Mesenteric fat pad (tissue), 1 donor: Measurements from ENCODE around the gene KIF5A. TPM values are rescaled to one million over a fixed set of nuclear protein-coding genes. Genes with fewer than 3 reads are reported as not detected.

Experiments
- DNase-seq: peaks from one replicate; pipeline ENCODE4 v3.0.0-alpha.2; 2020; ENCODE audit warnings: low spot score
- total RNA-seq: library from RNA; stranded (reverse); fragmentation: NEBNext Ultra II Directional; extraction: Animal tissue kit (Norgen Biotek cat#: 25700); gene quantifications from one replicate; pipeline ENCODE4 v1.2.1, GENCODE V29; 2021
- donor health status: DM: yes; HTN: yes; CAD: no.

The KIF5A gene
- total RNA-seq, 1 donor from 2014 or later, result not detected

GRCh38 chr12:57534991-57535543 is 14.8 kb upstream of the KIF5A start:
- no peak for DNase-seq

- no peak for DNase-seq
These were observed 13.9 kb upstream of the KIF5A start for GRCh38 chr12:57535764-57536596.

- DNase-seq, result no peak
These were observed 13.3 kb upstream of the KIF5A start for GRCh38 chr12:57536597-57536942.

- no peak for DNase-seq
These were observed 10.6 kb upstream of the KIF5A start for GRCh38 chr12:57539134-57539768.

DNA sequence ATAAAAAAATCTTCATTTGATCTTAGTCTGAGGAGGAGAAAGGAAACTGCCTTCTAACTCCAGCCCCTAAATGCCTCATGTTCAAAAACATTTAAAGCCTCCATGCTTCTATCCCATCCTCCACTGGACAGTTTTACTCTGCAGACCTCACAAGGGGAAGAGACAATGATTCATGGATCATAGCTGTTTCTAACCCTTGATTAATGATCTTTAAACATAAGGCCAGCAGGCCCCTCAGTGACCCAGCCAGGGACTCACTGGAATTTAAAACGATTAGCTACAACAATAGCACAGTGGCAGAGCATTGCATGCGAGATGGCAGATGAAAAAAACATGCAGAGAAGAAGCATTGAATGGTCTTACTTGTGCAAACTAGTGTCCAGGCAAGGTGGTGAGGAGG is 8.8 kb upstream of the KIF5A start:
- no peak for DNase-seq

GRCh38 chr12:57541717-57542116 is 8.1 kb upstream of the KIF5A start:
- DNase-seq, result no peak

DNA sequence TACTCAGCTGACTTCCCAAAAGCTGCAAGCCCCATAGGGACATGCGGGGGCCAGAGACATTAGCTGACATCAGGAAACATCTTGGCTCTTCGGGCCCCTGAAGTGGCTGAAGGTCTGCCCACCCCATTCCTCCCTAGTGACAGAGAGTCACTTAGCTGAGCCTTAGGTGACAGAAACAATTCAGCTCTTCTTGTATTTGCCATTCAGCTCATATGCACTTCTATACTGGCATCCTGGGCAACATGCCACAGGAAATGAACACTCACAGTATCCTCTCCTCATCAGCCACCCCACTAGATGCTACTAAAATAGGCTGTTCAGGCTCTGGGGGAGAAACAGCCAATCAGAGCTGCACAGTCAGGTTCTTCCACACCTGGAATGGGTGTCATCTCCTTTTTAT is 6.3 kb upstream of the KIF5A start:
- no peak for DNase-seq

DNA sequence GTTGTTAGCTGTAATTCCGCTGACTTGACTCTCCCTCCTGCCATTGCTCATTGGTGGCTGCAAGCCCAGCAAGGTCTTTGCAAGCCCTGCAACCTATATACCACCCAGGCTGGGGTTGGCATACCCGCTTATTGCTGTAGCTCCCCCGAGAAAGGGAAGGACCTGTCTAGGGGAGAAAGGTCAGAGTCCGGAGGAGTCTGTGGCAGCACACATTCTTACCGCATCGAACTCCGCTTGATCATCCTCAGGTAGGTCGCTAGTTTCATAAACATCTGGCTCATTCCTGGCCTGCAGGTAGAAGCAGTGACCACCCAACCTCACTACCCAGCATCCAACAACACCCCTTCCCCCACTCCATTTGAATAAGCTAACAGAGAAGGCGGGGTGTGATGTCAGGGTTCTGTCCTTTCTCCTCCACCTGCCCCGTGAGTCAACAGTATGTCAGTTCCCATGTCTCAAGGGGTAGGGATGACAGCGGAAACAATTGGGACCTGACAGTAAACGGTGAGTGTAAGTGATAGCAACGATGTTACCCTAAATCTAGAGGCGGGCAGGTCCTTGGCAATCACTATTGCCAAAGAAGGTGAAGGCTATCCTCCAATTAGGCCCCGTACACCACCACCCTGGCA is 3.9 kb upstream of the KIF5A start:
- DNase-seq, result no peak

- DNase-seq, result peak; percentile 97
These were observed 3.2 kb upstream of the KIF5A start, which contains the start of gene DCTN2 for GRCh38 chr12:57546438-57547287. Gene DCTN2 (minus strand): TSS chr12:57547192. CDS start chr12:57547063, 129 bp downstream.

DNA sequence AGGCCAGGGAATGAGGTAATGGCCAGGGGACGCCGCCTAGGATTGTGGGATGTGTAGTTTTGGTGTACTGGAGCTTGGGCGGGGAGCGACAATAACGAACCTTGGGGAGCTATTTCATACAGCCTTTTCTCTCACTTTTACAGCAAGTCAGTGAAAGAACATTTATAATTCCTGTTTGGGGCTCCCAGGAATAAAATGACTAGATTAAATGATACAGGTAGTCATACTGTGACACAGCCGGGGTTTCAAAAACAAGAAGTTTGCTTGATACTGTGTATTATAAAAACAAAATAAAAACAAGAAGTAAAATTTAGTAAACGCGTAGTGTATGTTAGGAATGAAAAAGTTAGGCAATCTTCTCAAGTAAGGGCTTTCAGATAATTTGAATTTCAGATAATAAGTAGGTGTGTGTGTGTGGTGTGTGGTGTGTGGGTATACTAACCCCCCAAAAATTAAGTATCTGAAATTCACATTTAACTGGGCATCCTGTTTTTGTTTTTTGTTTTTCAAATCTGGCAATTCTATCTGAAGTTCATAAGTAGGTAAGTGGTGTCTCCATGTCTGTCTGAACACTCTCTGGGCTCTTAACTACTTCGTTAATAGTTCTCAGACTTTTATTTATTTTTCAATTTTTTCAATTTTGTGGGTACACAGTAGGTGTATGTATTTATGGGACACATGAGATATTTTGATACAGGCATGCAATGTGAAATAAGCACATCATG is 2.4 kb upstream of the KIF5A start:
- no peak for DNase-seq

DNA sequence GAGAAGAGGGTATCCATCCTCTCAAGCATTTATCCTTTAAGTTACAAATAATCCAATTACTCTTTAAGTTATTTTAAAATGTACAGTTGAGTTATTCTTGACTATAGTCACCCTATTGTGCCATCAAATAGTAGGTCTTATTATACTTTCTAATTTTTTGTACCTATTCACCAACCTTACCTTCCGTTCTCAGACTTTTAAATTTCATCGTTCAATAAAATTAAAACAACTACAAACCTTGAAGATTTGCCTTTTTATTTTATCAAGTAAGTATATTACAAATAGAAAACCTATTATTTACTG is 1.9 kb upstream of the KIF5A start:
- no peak for DNase-seq

GRCh38 chr12:57548488-57548887 is 1.4 kb upstream of the KIF5A start:
- DNase-seq, result no peak

DNA sequence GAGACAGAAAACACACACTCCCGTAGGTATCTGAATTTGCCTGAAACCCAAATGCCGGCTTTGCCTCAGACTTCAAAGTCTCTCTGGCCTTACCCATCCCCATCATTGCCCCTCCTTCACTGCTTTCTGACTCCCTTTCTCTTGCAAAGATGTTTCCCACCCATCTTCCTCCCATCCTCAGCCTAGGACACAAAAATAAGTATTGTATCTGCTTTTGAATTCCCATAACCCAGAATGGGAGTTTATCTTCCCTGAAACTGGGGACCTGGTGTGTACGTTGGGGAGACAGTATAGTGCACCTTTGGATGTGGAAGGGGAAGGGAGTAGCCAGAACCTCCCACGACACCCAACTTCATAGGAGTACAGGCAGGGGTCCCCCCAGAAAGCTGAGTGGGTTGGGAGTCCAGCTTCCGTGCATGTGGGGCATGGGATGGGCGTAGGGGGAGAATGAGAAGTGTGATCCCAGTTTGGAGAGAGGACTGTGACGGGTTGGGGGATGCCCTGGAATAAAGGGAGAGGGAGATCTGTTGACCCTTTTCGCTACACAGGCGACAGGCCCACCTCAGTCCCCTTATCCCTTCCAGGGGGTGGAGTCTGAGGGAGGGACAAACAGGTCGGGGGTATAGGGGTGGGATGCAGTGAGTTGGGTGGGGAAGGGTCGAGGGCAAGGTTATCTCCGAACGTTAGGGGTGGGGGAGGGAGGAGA is 488 bp upstream of the KIF5A start:
- DNase-seq, result no peak

DNA sequence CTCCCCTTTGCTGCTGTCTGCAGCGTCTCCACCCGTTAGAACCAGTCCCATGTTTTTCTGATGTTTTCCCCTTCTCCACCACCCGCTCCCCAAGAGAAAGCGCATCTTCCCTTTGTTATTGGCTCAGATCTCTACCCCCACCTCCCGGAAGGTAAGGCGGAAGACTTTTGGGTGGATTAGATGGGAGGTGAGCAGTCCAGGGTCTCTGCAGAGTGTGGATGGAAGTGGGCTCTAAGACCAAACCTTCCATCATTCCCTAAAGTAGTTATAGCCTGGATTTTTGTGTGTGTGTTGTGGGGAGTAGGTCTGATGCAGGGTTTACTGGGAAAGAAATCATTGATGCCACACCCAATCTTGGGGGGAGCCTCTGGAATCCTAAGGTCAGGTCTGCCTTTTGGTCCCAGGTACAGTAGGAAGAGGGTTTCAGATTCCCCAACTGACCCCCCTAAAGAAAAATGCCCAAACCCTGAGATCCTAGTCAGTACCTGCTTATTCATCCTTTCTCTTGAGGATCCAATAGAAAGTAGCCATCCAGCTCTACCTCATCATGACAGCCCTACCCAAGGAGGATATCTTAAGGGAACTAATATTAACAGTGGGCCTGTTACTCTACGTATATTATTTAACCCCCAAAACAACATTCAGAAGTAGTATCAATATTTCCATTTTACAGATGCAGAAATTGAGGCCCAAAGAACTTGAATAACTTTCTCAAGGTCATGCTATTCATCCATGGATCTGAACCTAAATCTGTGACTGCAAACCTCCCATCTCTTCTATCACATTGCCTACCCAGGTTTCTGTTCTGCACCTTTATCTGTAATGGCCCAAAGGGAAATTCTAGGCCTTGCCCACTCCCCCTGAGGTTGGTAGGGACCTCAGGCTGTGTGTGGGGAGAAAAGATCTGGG is 1.1 kb downstream of the KIF5A start:
- no peak for DNase-seq

- no peak for DNase-seq
These were observed 1.9 kb downstream of the KIF5A start for GRCh38 chr12:57551637-57552305.

- no peak for DNase-seq
These were observed 2.4 kb downstream of the KIF5A start for GRCh38 chr12:57552306-57552651.

- no peak for DNase-seq
These were observed 3.0 kb downstream of the KIF5A start for GRCh38 chr12:57552835-57553313.
